G401.6 (cell line): ENCODE results near the gene PTK6.
"Not testable (repeated sequence)": the region's sequence is repeated elsewhere in the genome, so short reads cannot be mapped to it uniquely, and the experiment has no call there.

Experiments used
- FAIRE-seq: peaks from 2 replicates; lab custom pipeline; 2012; peaks lifted over from hg19 to GRCh38; lab: Jason Lieb, UNC

The PTK6 gene

DNA sequence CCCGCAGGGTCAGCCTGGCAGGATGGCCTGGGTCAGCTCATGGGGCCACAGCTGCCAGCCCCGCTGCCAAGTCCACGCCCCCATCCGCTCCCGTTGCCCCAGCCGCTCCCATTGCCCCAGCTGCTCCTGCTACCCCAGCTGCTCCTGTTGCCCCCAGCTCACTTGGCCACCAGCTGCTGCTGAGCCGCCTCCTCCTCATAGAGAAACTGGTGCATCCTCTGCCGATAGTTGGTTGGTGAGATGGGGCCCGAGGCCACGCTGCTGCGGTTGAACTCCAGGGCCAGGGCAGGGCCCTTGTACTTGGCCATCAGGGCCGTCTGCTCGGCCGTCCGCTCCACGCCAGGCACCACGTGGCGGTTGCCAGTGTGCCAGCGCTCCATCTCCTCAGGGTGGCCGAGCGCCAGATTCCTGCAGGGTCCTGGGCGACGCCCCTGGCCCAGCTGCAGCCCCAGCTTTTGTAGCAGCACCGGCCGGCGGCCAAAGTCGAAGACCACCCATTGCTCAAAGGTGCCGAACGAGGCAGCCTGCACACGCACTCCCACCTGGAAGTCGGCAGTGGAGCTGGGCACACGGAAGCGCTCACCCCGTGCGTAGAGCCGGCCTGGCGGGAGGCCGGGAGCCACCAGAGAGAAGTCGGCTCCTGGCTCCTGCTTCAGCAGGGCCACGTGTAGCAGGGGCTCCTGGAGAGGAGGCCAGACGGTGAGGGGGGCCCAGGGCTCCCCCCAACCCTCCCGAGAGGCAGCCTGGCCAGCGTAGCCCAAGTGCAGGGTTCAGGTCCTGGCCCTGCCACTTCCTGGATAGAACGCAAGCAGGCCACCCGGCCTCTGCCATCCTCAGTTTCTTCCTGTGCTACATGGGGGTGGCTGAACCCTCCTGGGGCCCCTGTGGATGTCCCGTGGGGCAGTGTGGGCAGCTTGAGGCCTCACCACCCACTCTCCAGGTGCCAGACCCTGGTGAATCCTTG lies 32.1 kb upstream of the PTK6 start:
- FAIRE-seq, result no peak

DNA sequence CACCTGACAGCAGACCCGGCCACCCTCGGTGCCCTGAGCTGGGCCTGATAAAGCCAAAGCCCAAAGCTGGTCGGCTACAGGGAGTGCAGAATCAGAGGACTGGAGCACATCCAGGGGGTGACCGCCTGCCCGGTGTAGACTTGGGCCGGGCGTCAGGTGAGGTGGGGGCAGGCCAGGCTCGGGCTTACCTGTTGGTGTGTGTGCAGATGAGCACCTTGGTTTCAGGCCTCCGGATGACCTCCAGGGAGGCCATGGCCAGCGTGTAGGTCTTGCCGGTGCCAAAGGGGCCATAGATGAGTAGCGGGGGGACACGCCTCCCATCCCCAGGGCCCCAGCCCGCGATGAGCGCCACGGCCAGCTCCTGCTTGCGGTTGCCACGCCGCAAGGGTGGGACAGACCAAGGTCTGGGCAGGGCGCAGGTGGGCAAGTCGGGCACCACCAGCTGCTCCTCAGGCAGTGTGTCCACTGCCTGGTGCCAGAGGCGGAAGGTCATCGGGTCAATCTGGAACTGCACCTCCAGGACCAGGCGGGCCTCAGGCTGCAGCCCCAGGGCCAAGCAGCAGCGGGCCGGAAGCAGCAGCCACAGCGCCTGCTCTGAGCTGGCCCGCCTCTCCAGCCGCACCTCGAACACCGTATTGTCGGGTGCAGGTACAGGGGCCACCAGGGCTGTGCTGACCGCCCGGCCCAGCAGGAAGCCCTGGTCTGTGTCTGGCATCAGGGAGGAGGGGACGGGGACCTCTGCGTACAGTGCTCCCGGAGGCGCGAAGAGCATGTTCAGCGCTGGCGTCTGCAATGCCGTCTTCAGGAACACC lies 31.2 kb upstream of the PTK6 start:
- FAIRE-seq, result no peak

DNA sequence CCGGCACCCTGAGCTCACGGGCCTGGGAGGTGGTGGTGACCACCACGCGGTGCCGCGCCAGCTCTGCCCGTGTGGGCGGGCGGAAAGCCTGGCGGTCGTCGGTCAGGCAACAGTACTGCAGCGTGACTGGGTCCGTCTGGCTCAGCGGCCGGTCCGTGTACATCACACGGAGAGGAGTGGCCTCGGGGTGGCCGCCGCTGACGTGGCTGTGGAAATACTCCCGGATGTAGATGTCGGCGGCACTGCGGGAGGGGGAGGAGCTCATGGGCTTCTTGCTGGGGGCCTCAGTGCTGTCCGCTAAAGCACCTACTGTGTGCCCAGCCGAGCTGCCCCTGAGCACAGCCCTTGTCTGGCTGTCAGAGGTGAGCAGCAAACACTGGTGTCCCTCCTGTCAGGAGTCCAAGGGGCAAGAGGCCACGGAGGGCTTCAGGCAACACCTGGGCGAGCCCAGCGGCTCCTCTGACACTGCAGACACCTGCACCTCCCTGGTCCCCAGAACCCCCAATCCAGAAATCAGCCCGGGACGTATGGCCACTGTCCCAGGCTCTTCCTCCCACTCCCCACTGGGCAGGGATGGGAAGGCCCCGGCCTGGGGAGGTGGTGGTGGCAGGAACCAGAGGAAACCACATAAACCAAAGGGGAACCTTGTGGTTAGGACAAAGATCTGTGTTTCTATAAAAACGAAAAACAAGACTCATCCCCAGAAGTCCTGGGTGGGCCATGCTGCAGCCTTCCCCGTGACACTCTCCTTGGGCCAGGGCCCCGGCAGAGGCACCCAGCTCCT lies 30.4 kb upstream of the PTK6 start:
- no peak for FAIRE-seq

DNA sequence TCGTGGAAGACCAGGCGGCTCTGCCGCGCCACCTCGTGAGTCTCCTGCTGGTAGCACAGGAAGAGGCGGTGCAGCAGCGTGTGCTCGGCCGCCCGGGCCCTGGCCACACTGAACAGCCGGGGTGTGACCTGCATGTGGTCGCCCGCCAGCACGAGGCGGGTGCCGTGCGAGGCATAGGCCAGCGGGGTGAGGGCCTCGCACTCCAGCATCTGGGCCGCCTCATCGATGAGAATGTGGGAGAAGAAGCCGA lies 29.9 kb upstream of the PTK6 start:
- FAIRE-seq, result no peak

DNA sequence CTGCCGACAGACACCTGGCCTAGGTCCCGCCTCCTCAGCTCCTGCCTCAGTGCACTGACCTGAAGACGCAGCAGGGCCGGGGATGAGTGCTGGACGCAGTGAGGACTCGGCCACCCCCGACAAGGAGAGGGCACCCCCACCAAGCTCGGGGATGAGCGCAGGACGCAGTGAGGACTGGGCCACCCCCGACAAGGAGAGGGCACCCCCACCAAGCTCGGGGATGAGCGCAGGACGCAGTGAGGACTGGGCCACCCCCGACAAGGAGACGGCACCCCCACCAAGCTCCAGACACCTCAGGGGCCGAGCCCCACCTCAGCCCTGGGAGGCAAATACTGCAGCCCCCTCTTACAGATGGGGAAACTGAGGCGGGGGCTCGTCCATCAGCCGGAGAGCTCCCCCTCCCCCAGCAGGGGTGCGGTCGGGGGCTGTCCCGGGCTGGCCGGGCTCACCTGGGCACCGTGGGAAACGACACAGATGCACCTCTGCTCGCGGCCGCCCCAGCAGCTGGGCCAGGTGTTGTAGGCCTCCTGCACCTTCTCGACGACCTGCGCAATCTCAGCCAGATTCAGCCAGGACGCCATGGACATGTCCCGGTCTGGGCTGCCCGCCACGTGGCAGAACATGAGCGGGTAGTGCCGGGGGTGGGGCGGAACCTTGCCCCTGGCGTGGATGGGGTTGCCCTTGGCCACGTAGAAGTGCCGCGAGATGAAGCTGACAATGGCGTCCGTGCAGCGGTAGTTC lies 29.4 kb upstream of the PTK6 start:
- FAIRE-seq, result no peak

DNA sequence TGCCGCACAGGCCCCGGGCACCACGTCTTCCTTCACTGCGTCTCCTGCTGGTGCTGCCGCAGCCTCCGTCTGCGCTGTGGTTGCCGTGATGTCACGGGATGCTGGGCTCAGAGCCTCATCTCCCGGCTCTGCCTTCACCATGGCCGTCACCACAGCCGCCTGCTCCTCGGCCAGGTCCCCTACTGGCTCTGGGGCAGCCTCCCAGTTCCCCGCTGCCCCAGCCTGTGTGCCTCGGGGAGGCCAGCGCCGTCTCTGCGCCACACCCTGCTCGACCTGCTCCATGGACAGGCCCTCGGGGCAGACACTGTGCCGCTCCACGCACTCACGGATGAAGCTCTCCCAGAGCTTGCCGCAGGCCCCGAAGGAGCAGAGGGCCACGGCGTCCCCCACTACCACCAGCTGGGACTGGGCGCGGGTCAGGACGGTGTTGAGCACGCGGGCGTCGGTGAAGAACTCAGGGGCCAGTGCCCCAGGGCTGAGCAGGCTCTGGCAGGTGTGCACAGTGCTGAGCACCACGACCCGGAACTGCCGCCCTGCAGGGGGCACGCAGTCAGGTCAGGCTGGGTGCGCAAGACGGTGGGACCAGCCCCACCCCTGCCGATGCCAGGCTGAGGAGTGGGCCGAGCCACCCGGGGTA lies 28.6 kb upstream of the PTK6 start:
- no peak for FAIRE-seq

DNA sequence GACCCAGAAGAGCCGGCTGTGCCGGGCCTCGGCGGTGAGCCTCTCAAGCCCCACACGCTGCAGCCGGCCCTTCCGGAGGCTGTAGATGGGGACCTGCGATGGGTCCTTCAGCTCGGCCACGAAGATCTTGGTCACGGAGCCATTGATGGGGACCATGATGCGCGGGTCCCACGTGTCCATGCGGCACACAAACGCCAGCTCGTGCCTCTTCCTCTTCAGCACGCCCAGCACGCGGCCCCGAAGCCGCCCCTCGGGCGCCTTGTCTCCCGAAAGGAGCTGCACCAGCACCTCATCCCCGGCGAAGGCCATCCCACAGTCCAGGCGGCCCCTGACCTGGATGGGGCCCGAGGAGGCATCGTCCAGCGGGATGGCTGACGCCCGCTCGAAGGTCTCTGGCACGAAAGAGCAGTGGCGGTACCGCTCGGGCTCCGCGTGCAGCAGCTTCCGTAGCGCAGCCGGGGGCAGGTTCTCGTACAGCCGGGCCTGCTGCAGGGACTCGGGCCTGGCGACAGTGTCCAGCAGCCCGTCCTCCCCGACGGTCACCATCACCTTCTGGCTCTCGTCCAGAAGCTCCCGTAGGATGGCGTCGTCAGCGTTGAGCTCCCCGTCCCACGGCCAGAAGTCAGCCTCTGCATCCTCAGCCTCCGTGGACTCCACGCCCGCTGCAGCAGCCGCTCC lies 28.0 kb upstream of the PTK6 start:
- FAIRE-seq, result no peak

DNA sequence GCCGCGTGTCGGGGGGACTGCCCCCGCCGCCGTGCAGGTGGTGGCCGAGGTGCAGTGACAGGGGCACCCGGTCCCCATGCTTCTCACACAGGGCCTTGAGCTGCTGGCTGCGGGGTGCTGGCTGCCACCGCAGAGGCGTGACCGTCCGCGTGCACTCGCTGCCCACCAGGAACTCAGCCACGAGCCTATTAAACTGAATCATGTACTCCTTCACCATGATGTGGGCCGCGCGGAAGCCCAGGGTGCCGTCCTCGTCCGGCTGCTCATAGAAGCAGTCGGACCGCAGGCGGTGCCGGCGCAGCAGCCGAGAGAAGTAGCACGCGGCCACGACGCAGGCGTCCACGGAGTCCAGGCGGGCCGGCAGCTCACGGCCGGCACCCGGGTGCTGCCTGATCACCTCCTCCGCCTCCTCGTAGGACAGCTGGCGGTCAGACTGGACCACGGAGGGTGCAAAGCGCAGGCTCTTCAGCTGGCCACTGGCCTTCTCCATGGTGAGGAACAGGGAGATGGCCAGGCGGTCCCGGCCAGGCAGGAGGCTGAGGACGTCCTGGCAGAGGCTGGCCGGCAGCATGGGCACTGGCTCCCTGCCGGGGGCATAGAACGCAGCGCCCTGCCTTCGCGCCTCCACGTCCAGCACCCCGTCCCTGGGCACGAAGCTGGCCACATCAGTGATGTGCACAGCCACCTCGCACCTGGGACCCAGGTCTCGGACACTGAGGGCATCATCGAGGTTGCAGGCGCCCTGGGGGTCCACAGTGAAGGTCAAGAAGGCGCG lies 27.0 kb upstream of the PTK6 start:
- no peak for FAIRE-seq

DNA sequence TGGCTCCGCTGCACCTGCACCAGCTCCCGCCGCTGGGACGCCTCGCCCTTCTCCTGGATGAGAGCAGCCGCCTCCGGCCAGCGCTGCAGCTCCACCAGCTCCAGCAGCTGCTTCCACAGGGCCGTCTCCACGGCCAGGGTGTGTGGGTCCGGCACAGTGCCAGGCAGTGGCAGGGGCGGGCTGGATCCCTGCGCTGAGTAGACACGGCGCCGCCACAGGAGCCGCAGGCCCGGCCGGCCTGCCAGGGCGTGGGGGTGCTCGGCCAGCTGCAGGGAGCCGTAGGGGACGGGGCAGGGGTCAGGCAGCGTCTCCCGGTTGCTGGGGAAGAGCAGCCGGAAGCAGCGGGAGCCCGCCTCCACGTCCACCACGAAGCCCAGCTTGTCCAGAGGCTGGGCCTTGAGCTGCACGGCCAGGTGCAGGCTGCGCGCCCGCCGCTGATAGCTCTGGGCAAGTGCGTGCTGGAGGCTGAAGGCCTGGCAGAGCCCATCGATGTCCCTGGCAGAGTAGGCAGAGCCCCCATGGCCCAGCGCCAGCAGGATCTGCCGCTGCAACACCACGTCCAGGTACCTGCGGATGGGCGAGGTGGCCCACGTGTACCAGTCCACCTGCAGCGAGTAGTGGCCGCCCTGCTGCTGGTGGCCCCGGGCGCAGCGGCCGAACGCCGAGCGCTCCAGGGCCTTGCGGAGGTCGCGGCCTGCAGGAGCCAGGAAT lies 26.2 kb upstream of the PTK6 start:
- no peak for FAIRE-seq

DNA sequence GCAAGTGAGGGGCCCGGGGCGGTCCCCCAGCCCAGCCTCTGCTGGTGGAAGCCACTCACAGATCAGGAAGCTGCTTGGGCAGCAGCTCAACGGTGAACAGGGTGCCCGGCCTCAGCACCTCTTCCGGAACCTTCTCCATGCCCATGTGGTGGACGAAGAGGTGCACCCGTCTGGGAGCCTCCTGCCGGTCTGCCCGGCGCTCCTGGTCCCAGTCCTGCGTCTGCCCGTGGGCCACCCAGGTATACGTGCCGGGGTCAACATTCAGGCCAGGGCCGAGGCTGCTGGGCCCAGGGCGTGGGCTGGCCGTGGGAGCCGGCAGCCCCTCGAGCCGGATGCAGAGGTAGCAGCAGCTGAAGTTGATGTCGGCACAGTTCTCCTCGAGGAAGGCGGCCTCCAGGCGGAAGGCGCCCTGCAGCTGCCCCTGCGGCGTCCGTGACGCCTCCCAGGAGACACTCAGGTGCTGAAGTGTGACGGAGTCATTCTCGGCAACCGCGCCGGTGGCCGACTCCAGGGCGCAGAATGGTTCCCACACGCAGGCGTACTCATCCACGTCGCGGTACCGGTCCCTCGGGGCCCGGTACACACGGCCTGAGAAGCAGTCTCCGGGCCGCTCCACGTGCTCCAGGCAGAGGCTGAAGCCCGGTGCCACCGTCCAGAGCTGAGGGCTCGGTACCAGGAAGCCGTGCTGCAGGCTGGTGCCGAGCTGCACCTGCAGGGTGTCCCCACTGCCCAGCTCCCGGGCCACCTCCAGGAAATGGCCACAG lies 25.5 kb upstream of the PTK6 start:
- FAIRE-seq, result no peak

DNA sequence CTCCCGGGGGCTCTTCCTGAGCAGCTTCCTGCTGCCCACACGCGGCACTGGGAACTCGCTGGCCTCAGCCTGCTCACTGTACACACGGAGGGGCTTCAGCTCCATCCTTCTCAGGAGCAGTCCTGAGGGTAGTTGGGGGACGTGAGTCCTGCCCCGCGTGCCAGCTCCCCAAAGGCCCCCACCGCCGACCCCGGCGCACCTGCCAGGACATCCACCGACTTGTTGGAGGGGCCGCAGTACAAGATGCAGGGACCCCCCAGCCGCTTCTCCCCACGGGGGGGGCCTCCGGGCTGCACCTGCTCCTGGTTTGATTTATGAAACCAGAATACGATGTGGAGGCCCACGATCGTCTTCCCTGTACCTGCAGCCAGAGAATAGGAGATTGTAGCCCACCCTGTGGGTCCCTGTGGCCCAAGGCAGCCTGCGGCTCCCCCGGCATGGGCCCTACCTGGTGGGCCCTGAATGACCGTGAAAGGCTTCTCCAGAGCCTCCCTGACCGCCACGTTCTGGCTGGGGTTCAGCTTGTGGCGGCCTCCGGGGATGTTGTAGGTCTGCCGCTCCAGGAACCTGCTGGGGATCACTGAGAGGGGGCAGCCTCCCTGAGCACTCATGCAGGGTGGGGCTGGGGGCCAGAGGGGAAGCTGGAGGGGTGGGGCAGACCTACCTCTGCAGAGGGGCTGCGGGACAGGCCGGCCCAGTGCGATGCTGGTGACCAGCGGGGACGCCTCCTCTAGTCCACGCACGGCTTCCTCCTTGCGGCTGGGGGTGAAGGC lies 24.6 kb upstream of the PTK6 start:
- FAIRE-seq, result no peak

DNA sequence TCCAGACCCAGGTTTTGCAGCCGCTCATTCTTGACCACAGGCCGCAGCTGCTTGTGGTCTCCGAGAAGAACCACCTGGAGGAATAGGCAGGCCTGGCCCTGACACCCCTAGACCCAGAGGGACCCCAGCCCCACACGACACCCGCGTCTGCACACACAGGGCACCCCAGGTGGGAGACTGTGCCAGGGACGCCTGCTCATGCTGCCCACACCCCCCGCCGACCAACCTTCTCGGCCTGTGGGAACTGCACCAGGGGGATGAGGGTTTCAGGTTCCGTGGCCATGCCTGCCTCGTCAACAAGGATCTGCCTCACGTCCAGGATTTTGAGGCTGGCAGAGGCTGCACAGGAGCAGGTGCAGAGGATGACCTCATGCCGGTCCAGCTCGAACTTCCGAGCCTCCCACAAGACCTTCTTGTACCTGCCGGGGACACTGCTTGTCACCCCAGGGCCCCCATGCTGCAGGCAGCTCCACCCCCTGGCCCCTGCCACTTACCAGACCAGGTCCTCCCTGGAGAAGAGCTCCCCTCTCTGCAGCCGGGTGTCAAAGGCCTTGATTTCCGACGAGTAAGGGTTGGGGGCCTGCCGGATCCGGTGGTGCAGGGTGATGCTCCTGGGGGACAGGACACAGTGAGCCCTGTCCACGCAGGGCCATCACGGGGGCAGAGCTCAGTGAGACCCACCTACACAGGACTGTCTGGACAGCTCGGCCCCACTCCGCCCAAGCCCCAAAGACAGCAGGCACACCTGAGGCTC lies 23.9 kb upstream of the PTK6 start:
- no peak for FAIRE-seq

DNA sequence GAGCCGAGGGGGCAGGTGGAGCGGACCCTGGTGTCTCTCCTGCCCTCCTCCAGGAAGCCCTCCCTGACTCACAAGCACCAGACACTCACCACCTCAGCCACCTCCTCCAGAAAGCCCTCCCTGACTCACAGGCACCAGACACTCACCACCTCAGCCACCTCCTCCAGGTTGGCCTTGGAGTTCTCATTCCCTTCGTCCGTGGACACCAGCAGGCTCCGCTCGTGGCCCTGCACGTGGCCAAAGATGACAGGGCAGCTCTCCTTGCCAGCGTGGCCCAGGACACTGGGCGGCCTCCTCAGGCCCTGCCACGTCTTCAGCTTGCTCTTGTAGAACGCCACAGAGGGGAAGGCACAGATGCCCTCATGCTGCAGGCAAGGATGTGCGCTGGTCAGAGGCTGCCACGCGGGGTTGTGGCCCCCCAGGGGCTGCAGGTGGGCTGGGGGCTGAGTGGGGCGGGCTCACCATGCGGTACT lies 23.2 kb upstream of the PTK6 start:
- no peak for FAIRE-seq

DNA sequence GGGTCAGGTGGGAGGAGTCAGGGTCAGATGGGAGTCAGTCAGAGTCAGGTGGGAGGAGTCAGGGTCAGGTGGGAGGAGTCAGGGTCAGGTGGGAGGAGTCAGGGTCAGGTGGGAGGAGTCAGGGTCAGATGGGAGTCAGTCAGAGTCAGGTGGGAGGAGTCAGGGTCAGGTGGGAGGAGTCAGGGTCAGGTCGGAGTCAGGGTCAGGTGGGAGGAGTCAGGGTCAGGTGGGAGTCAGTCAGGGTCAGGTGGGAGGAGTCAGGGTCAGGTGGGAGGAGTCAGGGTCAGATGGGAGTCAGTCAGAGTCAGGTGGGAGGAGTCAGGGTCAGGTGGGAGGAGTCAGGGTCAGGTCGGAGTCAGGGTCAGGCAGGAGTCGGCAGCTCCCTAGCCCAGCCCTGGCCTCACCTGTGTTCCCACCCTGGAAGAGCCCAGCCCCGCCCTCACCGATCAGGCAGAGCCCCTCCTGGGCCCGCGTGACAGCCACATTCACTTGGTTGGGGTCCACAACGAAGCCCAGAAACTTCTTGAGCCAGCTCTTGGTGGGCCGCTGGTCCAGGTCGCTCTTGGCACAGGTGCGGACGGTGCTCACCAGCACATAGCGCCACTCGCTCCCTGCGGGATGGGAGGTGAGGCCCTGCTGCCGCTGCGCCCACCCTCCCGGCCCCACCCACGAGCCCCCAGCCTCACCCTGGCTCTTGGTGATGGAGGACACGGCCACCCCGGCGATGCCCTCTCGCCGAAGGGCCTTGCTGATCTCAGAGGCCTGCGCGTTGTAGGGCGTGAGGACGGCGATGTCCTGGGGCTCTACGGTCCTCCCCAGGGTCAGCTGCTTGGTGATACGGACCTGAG lies 22.5 kb upstream of the PTK6 start:
- FAIRE-seq, result not testable (repeated sequence)

DNA sequence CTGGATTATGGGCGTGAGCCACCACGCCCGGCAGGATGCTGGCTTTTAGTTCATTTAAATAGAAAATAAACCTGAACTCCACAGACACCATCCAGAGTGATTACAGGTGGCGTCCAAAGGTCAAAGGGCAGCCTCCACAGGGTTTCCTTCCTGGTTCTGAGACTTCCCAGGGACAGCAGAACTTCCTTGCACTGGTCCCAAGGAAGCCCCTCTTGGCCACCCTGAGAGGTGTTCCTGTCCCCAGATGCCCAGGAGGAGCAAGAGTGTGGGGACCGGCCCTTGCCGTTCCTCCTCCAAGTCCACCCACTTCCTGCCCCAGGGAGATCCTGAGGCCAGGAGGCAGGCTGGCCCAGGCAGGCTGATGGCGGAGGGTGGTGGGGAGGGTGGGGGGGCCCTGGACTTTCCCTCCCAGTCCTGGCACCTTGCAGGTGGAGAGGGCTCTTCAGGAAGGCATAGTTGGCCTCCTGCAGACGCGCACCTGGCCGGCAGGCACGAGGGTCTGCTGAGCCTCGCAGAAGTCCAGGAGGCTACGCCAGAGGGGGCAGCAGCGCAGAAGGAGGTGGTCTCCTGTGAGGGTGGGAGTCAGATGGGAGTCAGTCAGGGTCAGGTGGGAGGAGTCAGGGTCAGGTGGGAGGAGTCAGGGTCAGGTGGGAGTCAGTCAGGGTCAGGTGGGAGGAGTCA lies 21.8 kb upstream of the PTK6 start:
- FAIRE-seq, result no peak

DNA sequence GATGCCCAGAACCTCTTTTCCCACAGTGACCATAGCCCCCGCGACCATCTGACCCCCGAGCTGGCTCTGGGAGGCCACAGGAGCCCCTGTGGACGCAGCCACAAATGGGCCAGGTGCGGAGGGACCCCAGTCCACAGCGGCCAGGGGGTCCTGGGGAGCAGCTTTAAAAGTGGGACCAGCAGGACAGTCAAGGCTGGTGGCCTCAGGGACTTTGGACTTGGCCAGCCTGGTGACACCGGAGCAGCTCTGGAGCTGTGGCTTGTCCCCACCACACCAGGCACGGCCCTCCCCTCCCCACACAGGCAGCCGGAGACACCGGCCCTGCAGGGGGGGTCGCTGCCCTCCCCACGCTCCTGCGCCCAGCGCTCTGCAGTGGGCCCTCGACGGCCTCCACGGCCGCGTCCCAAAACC lies 20.3 kb upstream of the PTK6 start:
- FAIRE-seq, result no peak
